IMR-90 (cell line): ENCODE data around the gene KLHDC7B. TPM values are rescaled to one million over a fixed set of nuclear protein-coding genes. Genes with fewer than 3 reads are reported as not detected.

Source experiments
- ATAC-seq: fragments of 200-7000 bp; cut with Tn5 transposase; 2 replicates; pipeline ENCODE4 v1.9.1; 2020; ENCODE audit warnings: low read depth, mild to moderate bottlenecking, moderate library complexity
- BruUV-seq: library from RNA; stranded (reverse); fragments of 400-500 nt; replicated peaks from 2 replicates; lab custom pipeline; 2021; lab: Mats Ljungman, UMichigan
- CTCF ChIA-PET: fragments of 300-600 bp; formaldehyde crosslinking; extraction: SDS; loops from one replicate; lab custom pipeline; 2021; ENCODE audit warnings: antibody characterized with exemption; lab: Yijun Ruan, JAX
- POLR2A ChIA-PET: fragments of 300-600 bp; sonication (Branson Sonifier 250); formaldehyde crosslinking; loops from one replicate; lab custom pipeline; 2022; ENCODE audit warnings: antibody characterized with exemption; ENCODE audit not compliant: unreplicated experiment; lab: Charles Lee
- DNase-seq: peaks from one replicate; pipeline ENCODE4 v3.0.0; 2013
- H2AFZ ChIP-seq: replicated peaks from 2 replicates; pipeline ENCODE3; 2013; ENCODE audit warnings: low read length, mild to moderate bottlenecking; ENCODE audit not compliant: poor library complexity
- H2AK5ac ChIP-seq: 2 replicates; pipeline ENCODE4 v1.6.1; 2013; ENCODE audit warnings: low read depth, low read length, inconsistent platforms
- H2AK9ac ChIP-seq: replicated peaks from 2 replicates; pipeline ENCODE3; 2013; ENCODE audit warnings: mild to moderate bottlenecking, low read depth, low read length, moderate library complexity; ENCODE audit not compliant: poor library complexity
- H2BK120ac ChIP-seq: 2 replicates; pipeline ENCODE4 v1.6.1; 2013; ENCODE audit warnings: low read depth, low read length, inconsistent platforms
- H2BK15ac ChIP-seq: 3 replicates; pipeline ENCODE4 v1.6.1; 2013; ENCODE audit warnings: low read depth, low read length, inconsistent platforms
- H2BK20ac ChIP-seq: 2 replicates; pipeline ENCODE4 v1.6.1; 2013; ENCODE audit warnings: low read depth, mild to moderate bottlenecking, inconsistent platforms, low read length, moderate library complexity
- H2BK5ac ChIP-seq: 2 replicates; pipeline ENCODE4 v1.6.1; 2013; ENCODE audit warnings: mild to moderate bottlenecking, low read depth, low read length, inconsistent platforms; ENCODE audit not compliant: poor library complexity, severe bottlenecking
- H3K14ac ChIP-seq: replicated peaks from 2 replicates; pipeline ENCODE4 v1.6.1; 2013; ENCODE audit warnings: low read depth, low read length, inconsistent platforms
- H3K18ac ChIP-seq: 2 replicates; pipeline ENCODE4 v1.6.1; 2013; ENCODE audit warnings: low read depth, low read length, control low read depth
- H3K23ac ChIP-seq: 2 replicates; pipeline ENCODE4 v1.6.1; 2013; ENCODE audit warnings: low read depth, low read length, inconsistent platforms
- H3K27ac ChIP-seq: 2 replicates; pipeline ENCODE4 v1.5.1; 2013; ENCODE audit warnings: mild to moderate bottlenecking, control low read depth, low read length; ENCODE audit not compliant: insufficient read depth
- H3K27me3 ChIP-seq: 2 replicates; pipeline ENCODE4 v1.6.1; 2013; ENCODE audit warnings: low read length; ENCODE audit not compliant: control insufficient read depth, insufficient read depth
- H3K36me3 ChIP-seq: 2 replicates; pipeline ENCODE4 v1.6.1; 2013; ENCODE audit warnings: low read length, mixed read lengths; ENCODE audit not compliant: control insufficient read depth, insufficient read depth
- H3K4ac ChIP-seq: 2 replicates; pipeline ENCODE4 v1.6.1; 2013; ENCODE audit warnings: low read depth, low read length, inconsistent platforms
- H3K4me1 ChIP-seq: 2 replicates; pipeline ENCODE4 v1.6.1; 2013; ENCODE audit warnings: low read length, mixed read lengths; ENCODE audit not compliant: control insufficient read depth, insufficient read depth
- H3K4me2 ChIP-seq: 2 replicates; pipeline ENCODE4 v1.6.1; 2013; ENCODE audit warnings: low read depth, mild to moderate bottlenecking, control low read depth, low read length, moderate library complexity
- H3K4me3 ChIP-seq: 2 replicates; pipeline ENCODE4 v1.5.1; 2013; ENCODE audit warnings: low read depth, mild to moderate bottlenecking, control low read depth, low read length, moderate library complexity; ENCODE audit not compliant: insufficient read depth
- H3K56ac ChIP-seq: 2 replicates; pipeline ENCODE4 v1.6.1; 2013; ENCODE audit warnings: low read length, inconsistent platforms; ENCODE audit not compliant: insufficient read depth; ENCODE audit errors: extremely low read depth
- H3K79me1 ChIP-seq, 2 experiments: 2 replicates each; pipeline ENCODE4 v1.6.1; 2013; ENCODE audit warnings: low read length in 2 of 2, inconsistent platforms in 1 of 2, low read depth in 1 of 2
- H3K9ac ChIP-seq: 2 replicates; pipeline ENCODE4 v1.6.1; 2013; ENCODE audit warnings: low read depth, low read length, control low read depth
- H3K9me1 ChIP-seq: 2 replicates; pipeline ENCODE4 v1.6.1; 2013; ENCODE audit warnings: low read length, inconsistent platforms; ENCODE audit not compliant: insufficient read depth
- H3K9me3 ChIP-seq: 2 replicates; pipeline ENCODE4 v1.6.1; 2013; ENCODE audit warnings: low read length; ENCODE audit not compliant: control insufficient read depth, insufficient read depth
- H4K20me1 ChIP-seq: 2 replicates; pipeline ENCODE4 v1.6.1; 2013; ENCODE audit warnings: low read length, inconsistent platforms; ENCODE audit not compliant: insufficient read depth
- H4K5ac ChIP-seq: 2 replicates; pipeline ENCODE4 v1.6.1; 2013; ENCODE audit warnings: mild to moderate bottlenecking, low read depth, low read length, control low read depth
- H4K8ac ChIP-seq, 2 experiments: 2 replicates each; pipeline ENCODE4 v1.6.1; 2013; ENCODE audit warnings: low read depth in 2 of 2, low read length in 2 of 2, control low read depth in 1 of 2, inconsistent platforms in 1 of 2
- H4K91ac ChIP-seq: 2 replicates; pipeline ENCODE4 v1.6.1; 2013; ENCODE audit warnings: low read depth, low read length, inconsistent platforms; ENCODE audit not compliant: insufficient read depth
- BHLHE40 ChIP-seq: fragments of 150-350 bp; IDR thresholded peaks from 2 replicates; pipeline ENCODE4 v1.6.1; 2016; ENCODE audit warnings: mild to moderate bottlenecking, low read depth, low read length
- CEBPB ChIP-seq: IDR thresholded peaks from 2 replicates; pipeline ENCODE4 v1.6.1; 2012; ENCODE audit warnings: low read depth, low read length, improper control_type of control experiment
- CHD1 ChIP-seq: IDR thresholded peaks from 2 replicates; pipeline ENCODE4 v1.6.1; 2012; ENCODE audit warnings: low read depth, low read length, improper control_type of control experiment
- FOS ChIP-seq: fragments of 150-350 bp; IDR thresholded peaks from 2 replicates; pipeline ENCODE4 v1.6.1; 2016; ENCODE audit warnings: low read depth, low read length
- MAFK ChIP-seq: IDR thresholded peaks from 2 replicates; pipeline ENCODE4 v1.6.1; 2012; ENCODE audit warnings: low read depth, low read length, improper control_type of control experiment
- MAZ ChIP-seq: IDR thresholded peaks from 2 replicates; pipeline ENCODE4 v1.6.1; 2012; ENCODE audit warnings: low read depth, mild to moderate bottlenecking, low read length, improper control_type of control experiment, moderate library complexity, borderline replicate concordance
- MXI1 ChIP-seq: IDR thresholded peaks from 2 replicates; pipeline ENCODE4 v1.6.1; 2012; ENCODE audit warnings: low read depth, mild to moderate bottlenecking, low read length, moderate library complexity, borderline replicate concordance
- NFE2L2 ChIP-seq: fragments of 150-350 bp; IDR thresholded peaks from 2 replicates; pipeline ENCODE4 v1.6.1; 2016; ENCODE audit warnings: low read depth, mild to moderate bottlenecking, low read length
- POLR2A ChIP-seq: IDR thresholded peaks from 2 replicates; pipeline ENCODE4 v1.6.1; 2012; ENCODE audit warnings: mild to moderate bottlenecking, low read depth, low read length
- RAD21 ChIP-seq: IDR thresholded peaks from 2 replicates; pipeline ENCODE4 v1.6.1; 2012; ENCODE audit warnings: low read length, improper control_type of control experiment
- RCOR1 ChIP-seq: IDR thresholded peaks from 2 replicates; pipeline ENCODE4 v1.6.1; 2012; ENCODE audit warnings: mild to moderate bottlenecking, low read length, improper control_type of control experiment; ENCODE audit not compliant: insufficient replicate concordance
- RFX5 ChIP-seq: IDR thresholded peaks from 2 replicates; pipeline ENCODE4 v1.8.0; 2012; ENCODE audit warnings: low read depth, mild to moderate bottlenecking, low read length, moderate library complexity
- SMC3 ChIP-seq: fragments of 150-350 bp; IDR thresholded peaks from 2 replicates; pipeline ENCODE4 v1.6.1; 2016; ENCODE audit warnings: low read depth, mild to moderate bottlenecking, antibody characterized with exemption, low read length, moderate library complexity
- WGBS, 2 experiments: methylation state at CpG; one replicate each; pipeline versions ENCODE4 v1.1.5 to v1.1.7; 2013; ENCODE audit warnings: missing lambda C conversion rate in 2 of 2; ENCODE audit not compliant: insufficient read length in 1 of 2; ENCODE audit errors: extremely low coverage in 2 of 2; 5-methylcytosine and 5-hydroxymethylcytosine counted together
- dilution Hi-C: fragments of 300-500 bp; cut with HindIII; formaldehyde crosslinking; loops from one replicate; pipeline ENCODE4 v1.14.3; 2018; ENCODE audit warnings: low sequenced_read_pairs; ENCODE audit not compliant: unreplicated experiment
- in situ Hi-C: fragments of 300-500 bp; cut with MboI; formaldehyde crosslinking; loops from 3 replicates; pipeline ENCODE4 v1.14.3; 2019; ENCODE audit warnings: low sequenced_read_pairs, inconsistent platforms, mixed read lengths
- intact Hi-C: fragments of 100-400 bp; cut with micrococcal nuclease; formaldehyde crosslinking; loops from 2 replicates; pipeline ENCODE4 v1.10.0; 2022
- polyA plus RNA-seq, 3 experiments: library from polyadenylated mRNA; depleted of rRNA; stranded (reverse); fragments of >200 nt; gene quantifications; 2 replicates each; pipeline ENCODE4 v1.2.3, GENCODE V29; 2012; ENCODE audit warnings: low replicate concordance in 1 of 3
- total RNA-seq: library from RNA; depleted of rRNA; stranded (reverse); fragments of >200 nt; gene quantifications from 2 replicates; pipeline ENCODE4 v1.2.3, GENCODE V29; 2012
- TF ChIP-seq, protein P1 (sequence below): fragments of 150-350 bp; IDR thresholded peaks from 2 replicates; pipeline ENCODE4 v1.6.1; 2016; ENCODE audit warnings: low read depth, mild to moderate bottlenecking, low read length, moderate library complexity, borderline replicate concordance
- TF ChIP-seq, protein P2 (sequence below): conservative IDR thresholded peaks from 2 replicates; pipeline ENCODE4 v1.5.1; 2012; ENCODE audit warnings: mild to moderate bottlenecking, low read depth, low read length, improper control_type of control experiment
- TF ChIP-seq, protein P3 (sequence below): fragments of 150-350 bp; IDR thresholded peaks from 2 replicates; pipeline ENCODE4 v1.6.1; 2017; ENCODE audit warnings: mild to moderate bottlenecking, antibody characterized with exemption, low read length, low read depth

Gene KLHDC7B
- total and polyA plus RNA-seq, 2 of the 4 experiments (the other 2 are of a cell fraction): 0.05 TPM; not detected in 1

DNA sequence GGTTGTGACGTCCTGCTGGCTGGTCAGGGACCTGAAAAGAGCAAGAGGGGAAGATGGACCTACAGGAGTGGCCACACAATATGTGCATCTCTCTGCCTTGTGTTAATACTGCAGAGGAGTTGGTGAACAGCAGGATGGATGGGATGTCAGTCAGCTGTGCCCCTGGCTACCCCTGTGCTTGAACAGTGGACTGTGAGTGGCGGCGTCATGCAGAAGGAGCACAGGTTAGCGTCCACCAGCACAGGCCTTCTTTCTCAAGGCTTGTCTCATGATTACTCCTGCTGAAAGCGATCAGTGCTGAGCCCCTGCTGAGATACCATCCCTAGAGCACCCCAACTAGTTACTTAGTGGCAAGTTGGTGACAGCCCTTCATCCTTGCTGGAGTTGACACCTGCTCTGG lies 40.7 kb downstream of the KLHDC7B start:
- TF ChIP-seq BHLHE40 (no peak), MAFK (no peak), MXI1 (no peak), RAD21 (no peak), CHD1 (no peak), MAZ (no peak), SMC3 (no peak), FOS (no peak), CEBPB (no peak), POLR2A (no peak), NFE2L2 (no peak), RCOR1 (no peak), RFX5 (no peak)
- TF ChIP-seq, protein P1, sequence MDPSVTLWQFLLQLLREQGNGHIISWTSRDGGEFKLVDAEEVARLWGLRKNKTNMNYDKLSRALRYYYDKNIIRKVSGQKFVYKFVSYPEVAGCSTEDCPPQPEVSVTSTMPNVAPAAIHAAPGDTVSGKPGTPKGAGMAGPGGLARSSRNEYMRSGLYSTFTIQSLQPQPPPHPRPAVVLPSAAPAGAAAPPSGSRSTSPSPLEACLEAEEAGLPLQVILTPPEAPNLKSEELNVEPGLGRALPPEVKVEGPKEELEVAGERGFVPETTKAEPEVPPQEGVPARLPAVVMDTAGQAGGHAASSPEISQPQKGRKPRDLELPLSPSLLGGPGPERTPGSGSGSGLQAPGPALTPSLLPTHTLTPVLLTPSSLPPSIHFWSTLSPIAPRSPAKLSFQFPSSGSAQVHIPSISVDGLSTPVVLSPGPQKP: no peak
- TF ChIP-seq, protein P2, sequence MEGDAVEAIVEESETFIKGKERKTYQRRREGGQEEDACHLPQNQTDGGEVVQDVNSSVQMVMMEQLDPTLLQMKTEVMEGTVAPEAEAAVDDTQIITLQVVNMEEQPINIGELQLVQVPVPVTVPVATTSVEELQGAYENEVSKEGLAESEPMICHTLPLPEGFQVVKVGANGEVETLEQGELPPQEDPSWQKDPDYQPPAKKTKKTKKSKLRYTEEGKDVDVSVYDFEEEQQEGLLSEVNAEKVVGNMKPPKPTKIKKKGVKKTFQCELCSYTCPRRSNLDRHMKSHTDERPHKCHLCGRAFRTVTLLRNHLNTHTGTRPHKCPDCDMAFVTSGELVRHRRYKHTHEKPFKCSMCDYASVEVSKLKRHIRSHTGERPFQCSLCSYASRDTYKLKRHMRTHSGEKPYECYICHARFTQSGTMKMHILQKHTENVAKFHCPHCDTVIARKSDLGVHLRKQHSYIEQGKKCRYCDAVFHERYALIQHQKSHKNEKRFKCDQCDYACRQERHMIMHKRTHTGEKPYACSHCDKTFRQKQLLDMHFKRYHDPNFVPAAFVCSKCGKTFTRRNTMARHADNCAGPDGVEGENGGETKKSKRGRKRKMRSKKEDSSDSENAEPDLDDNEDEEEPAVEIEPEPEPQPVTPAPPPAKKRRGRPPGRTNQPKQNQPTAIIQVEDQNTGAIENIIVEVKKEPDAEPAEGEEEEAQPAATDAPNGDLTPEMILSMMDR: no peak
- TF ChIP-seq, protein P3, sequence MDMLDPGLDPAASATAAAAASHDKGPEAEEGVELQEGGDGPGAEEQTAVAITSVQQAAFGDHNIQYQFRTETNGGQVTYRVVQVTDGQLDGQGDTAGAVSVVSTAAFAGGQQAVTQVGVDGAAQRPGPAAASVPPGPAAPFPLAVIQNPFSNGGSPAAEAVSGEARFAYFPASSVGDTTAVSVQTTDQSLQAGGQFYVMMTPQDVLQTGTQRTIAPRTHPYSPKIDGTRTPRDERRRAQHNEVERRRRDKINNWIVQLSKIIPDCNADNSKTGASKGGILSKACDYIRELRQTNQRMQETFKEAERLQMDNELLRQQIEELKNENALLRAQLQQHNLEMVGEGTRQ: no peak
- CTCF ChIA-PET: interaction anchor here (0.6 kb wide), 1 partner anchor 203 kb away, joined by 5 read pairs; no protein-coding TSS in a partner anchor
- Histone ChIP-seq H2BK20ac (no peak overlapping the region), H3K4ac (no peak overlapping the region), H2AFZ (no peak overlapping the region), H2AK9ac (no peak overlapping the region), H3K14ac (no peak overlapping the region), H4K91ac (no peak overlapping the region), H2BK15ac (no peak overlapping the region), H3K56ac (no peak overlapping the region), H2AK5ac (no peak overlapping the region), H3K9me3 (0 out of 2 replicates have a peak, but pooled peaks cover 2% of the 10 kb centered on the region), H4K20me1 (no peaks in the 10 kb centered on the region; the same call in 1 of the 2 replicates), H3K4me3 (no peak overlapping the region), H4K8ac (no peak overlapping the region), H3K27me3 (peaks cover 2% of the 10 kb centered on the region; the same call in 1 of the 2 replicates), H3K18ac (no peak overlapping the region), H4K5ac (no peak overlapping the region), H2BK120ac (no peak overlapping the region), H3K4me1 (peaks cover 4% of the 10 kb centered on the region; the same call in 1 of the 2 replicates), H3K27ac (no peak overlapping the region), H3K9me1 (peaks cover 6% of the 10 kb centered on the region; the same call in 1 of the 2 replicates), H3K4me2 (no peak overlapping the region), H3K36me3 (no peaks in the 10 kb centered on the region; the same call in 1 of the 2 replicates), H2BK5ac (no peak overlapping the region), H3K23ac (no peak overlapping the region), H3K79me1 (peaks cover 14 to 19% of the 10 kb centered on the region in 2 experiments), H3K9ac (no peak overlapping the region)
- BruUV-seq: no TSS peak
- in situ Hi-C loops: no loop called here
- dilution Hi-C loops: no loop called here
- ATAC-seq (no peak), DNase-seq (no peak)
- intact Hi-C loops: no loop called here
- POLR2A ChIA-PET: no interaction called here
- WGBS, 2 experiments: 89% methylated on average over 3 of the region's 5 CpGs; no CpG with 5 or more reads in 1 of the 2 experiments
